Measurements from ENCODE around the gene CANT1. TPM values are rescaled to one million over a fixed set of nuclear protein-coding genes. Genes with fewer than 3 reads are reported as not detected.
A peak's percentile ranks its signal among the peaks of the same experiment; 100 is the strongest.

The CANT1 gene
- 59.0 and 66.3 TPM in 2 replicates for total RNA-seq
- long read RNA-seq, partial matches to known transcripts = 1 of 2 reads
- long read RNA-seq, other reads (novel, unspliced or antisense) = 0 of 2 reads

DNA sequence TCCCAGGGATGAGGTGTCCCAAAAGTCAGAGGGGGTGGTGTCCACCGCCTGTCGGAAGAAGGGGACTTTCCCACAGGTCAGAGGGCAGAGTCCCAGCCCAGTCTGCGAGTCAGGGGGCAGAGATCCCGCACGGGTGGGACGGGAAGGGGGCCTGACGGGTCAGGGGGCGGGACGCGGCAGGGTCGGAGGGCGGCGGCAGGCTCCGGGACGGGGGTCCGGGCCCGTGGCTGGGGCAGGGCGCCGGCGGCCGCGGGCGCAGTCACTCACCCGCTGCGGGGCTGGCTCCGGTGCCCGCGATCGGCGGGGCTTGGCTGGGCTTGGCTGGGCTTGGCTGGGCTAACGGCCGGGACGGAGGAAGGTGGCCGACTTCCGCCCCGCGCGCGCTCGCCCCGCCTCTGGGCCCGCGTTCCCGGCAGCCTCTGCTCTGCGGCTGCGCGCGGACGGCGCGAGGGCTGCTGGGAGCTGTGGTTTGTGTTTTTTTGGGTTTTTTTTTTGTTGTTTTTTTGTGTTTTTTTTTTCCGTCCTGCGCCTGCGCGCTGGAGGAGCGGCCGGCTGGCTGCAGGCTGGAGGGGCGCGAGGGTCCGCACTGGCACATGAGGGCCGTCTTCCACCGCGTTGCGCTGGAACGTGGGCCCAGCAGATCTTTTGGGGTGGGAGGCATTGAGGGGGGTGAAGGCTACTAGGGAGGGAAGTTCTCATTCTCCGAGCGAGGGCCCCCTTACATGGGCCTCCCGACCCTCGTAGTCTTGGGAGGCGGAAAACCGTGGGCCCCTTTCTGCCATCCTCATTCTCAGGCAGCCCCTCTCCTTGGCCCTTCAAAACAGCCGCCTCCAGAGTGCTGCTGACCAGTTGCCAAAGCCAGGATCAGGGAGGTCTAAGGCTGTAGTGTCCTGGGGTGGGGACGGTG is at the start of gene CANT1:
Gene CANT1 (minus strand): TSS at position 368 of the 907 bp plus-strand sequence. CDS start 12,142 bp downstream, outside the sequence.
- H3K9me3 Mint-ChIP-seq (ENCODE audit: low read depth) = peaks cover 12% of the 10 kb centered on the region
- TF ChIP-seq, protein P1, sequence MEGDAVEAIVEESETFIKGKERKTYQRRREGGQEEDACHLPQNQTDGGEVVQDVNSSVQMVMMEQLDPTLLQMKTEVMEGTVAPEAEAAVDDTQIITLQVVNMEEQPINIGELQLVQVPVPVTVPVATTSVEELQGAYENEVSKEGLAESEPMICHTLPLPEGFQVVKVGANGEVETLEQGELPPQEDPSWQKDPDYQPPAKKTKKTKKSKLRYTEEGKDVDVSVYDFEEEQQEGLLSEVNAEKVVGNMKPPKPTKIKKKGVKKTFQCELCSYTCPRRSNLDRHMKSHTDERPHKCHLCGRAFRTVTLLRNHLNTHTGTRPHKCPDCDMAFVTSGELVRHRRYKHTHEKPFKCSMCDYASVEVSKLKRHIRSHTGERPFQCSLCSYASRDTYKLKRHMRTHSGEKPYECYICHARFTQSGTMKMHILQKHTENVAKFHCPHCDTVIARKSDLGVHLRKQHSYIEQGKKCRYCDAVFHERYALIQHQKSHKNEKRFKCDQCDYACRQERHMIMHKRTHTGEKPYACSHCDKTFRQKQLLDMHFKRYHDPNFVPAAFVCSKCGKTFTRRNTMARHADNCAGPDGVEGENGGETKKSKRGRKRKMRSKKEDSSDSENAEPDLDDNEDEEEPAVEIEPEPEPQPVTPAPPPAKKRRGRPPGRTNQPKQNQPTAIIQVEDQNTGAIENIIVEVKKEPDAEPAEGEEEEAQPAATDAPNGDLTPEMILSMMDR (IDR thresholded peaks at IDR 0.05; ENCODE audit: unreplicated experiment) = no peak
- peak within 1 kb of the TSS; percentile 90 for H3K4me3 Mint-ChIP-seq (ENCODE audit: low read depth)
- DNase-seq (ENCODE audit: low spot score, unreplicated experiment) = peak; percentile 81
- peak within 1 kb of the TSS; percentile 95 for H3K27ac Mint-ChIP-seq
- peaks cover 1% of the 10 kb centered on the region for H3K36me3 Mint-ChIP-seq (ENCODE audit: insufficient read depth)
- peaks cover 16% of the 10 kb centered on the region for H3K4me1 Mint-ChIP-seq (ENCODE audit: low read depth)
- H3K27me3 Mint-ChIP-seq = no peaks in the 10 kb centered on the region

DNA sequence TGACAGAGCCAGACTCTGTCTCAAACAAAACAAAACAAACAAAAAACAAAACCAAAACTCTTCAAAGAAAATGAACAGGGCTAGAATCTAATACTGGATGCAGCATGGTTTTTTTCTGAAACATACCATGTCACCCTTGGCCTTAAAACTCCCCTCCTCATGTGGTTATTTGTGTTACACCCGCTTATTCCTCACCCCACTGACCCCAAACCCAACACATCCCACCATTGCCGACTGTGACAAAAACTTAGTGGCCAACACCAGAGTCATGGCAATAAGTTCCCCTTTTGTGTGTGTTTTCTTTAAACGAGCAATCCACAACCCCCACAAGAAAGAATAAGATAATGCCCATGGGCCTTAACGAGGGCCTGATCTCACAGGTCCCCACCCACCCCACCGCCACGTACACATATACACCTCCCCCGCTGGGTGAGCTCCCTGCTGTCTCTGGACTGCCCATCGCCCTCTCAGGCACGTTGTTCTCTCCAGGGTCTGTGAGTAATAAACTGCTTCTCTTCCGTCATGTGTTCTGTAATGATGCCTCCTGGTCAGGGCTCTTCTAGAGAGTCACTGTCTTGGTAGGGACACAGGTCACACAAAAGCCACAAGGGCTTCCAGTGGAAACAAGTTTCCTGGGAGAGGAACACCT is 48.3 kb upstream of the CANT1 start:
- Mint-ChIP-seq H3K27me3 (no peaks in the 10 kb centered on the region), H3K36me3 (ENCODE audit: insufficient read depth) (no peaks in the 10 kb centered on the region), H3K9me3 (ENCODE audit: low read depth) (peaks cover 21% of the 10 kb centered on the region), H3K27ac (no peak overlapping the region), H3K4me1 (ENCODE audit: low read depth) (no peaks in the 10 kb centered on the region), H3K4me3 (ENCODE audit: low read depth) (no peak overlapping the region)
- TF ChIP-seq, protein P1 (IDR thresholded peaks at IDR 0.05; ENCODE audit: unreplicated experiment) = no peak
- no peak for DNase-seq (ENCODE audit: low spot score, unreplicated experiment)

DNA sequence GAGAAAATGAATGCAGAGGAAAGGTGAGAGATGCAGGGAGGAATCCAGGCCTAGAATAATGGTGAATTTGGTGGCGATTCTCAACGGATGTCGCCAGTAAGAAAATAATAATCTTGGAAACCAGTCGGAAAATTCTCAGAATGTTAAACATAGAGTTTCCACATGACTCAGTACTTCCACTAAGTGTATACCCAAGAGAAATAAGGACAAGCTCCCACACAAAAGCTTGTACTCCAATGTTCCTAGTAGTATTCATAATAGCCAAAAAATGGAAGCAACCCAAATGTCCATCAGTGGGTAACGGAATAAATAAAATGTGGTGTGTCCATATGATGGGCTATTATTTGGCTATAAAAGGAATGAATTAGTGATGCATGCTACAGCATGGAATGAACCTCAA is 45.6 kb upstream of the CANT1 start:
- H3K4me1 Mint-ChIP-seq (ENCODE audit: low read depth) = no peaks in the 10 kb centered on the region
- no peak for DNase-seq (ENCODE audit: low spot score, unreplicated experiment)
- TF ChIP-seq, protein P1 (IDR thresholded peaks at IDR 0.05; ENCODE audit: unreplicated experiment) = no peak

DNA sequence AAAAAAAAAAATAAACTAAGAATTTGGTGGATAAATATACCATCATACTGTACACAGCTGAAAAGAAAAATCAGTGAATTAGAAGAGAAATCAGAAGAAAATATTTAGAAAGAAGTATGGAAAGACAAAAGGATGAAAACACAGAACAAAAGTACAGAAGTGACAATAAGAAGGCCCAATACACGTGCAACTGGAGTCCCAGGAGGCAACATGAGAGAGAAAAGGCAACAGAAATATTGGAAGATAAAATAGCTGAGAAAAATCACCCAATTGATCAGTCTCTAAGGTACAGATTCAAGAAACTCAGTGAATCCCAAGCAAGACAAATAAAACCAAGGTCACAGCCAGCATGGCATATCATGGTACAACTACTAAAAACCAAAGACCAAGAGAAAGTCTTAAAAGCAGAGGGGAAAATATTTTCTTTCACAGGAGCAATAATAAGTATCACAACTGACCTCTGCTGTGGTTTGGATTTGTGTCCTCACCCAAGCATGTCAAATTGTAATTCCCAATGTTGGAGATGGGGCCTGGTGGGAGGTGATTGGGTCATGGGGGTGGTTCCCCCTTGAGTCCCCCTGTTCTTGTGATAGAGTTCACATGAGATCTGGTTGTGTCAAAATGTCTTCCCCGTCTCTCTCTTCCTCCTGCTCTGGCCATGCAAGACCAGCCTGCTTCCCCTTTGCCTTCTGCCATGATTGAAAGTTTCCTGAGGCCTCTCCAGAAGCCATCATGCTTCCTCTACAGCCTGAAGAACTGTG is 44.8 kb upstream of the CANT1 start:
- TF ChIP-seq, protein P1 (IDR thresholded peaks at IDR 0.05; ENCODE audit: unreplicated experiment) = no peak
- Mint-ChIP-seq H3K27ac (peak overlapping the region; percentile 59), H3K36me3 (ENCODE audit: insufficient read depth) (no peaks in the 10 kb centered on the region), H3K4me1 (ENCODE audit: low read depth) (no peaks in the 10 kb centered on the region), H3K27me3 (no peaks in the 10 kb centered on the region), H3K9me3 (ENCODE audit: low read depth) (peaks cover 21% of the 10 kb centered on the region), H3K4me3 (ENCODE audit: low read depth) (no peak overlapping the region)
- DNase-seq (ENCODE audit: low spot score, unreplicated experiment) = no peak

More for the DNA sequence above, 45.6 kb upstream of the CANT1 start:
- H3K36me3 Mint-ChIP-seq (ENCODE audit: insufficient read depth) = no peaks in the 10 kb centered on the region
- peaks cover 21% of the 10 kb centered on the region for H3K9me3 Mint-ChIP-seq (ENCODE audit: low read depth)
- no peak overlapping the region for H3K27ac Mint-ChIP-seq
- no peaks in the 10 kb centered on the region for H3K27me3 Mint-ChIP-seq
- no peak overlapping the region for H3K4me3 Mint-ChIP-seq (ENCODE audit: low read depth)

Measured in progenitor cell of endocrine pancreas (in vitro differentiated cells).